ENCODE results near the gene NALCN.

The NALCN gene

DNA sequence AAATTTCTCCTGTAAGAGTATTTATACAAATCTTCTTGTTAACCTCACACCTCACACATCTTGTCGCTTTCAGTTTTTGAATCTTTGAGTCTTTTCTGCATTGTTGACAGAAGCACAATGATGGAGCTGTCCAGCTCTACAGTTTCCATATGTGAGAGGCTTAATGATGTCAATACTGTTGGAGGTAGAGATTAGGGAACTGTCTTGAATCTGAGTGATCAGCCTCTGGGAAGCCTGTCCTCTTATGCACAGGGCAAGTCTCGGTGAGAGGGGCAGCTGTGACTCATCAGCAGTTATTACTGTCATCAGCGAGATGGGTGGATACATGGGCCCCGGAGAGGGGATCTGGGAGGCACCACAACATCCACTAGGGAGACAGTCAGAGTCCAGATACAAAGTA lies 31.5 kb upstream of the NALCN start:
- Histone ChIP-seq H3K9me3 (ENCODE audit: control insufficient read depth, insufficient read depth, low read depth, low read length) (no peaks in the 10 kb centered on the region), H3K4me3 (ENCODE audit: low read depth, low read length) (no peak overlapping the region), H3K36me3 (ENCODE audit: control insufficient read depth in 2 of 2, insufficient read depth in 1 of 2, low read length in 2 of 2) (no peaks in the 10 kb centered on the region), H3K4me1 (ENCODE audit: control insufficient read depth, insufficient read depth, low read length) (no peaks in the 10 kb centered on the region), H3K27ac (ENCODE audit: extremely low read depth, low read depth, low read length) (no peak overlapping the region)
- POLR2A ChIA-PET = no interaction called here
- CTCF ChIA-PET = no interaction called here
- no peak for TF ChIP-seq ZNF830 (tag by site-specific recombination; IDR thresholded peaks at IDR 0.05; ENCODE audit: low read depth)
- TF ChIP-seq, protein P1, sequence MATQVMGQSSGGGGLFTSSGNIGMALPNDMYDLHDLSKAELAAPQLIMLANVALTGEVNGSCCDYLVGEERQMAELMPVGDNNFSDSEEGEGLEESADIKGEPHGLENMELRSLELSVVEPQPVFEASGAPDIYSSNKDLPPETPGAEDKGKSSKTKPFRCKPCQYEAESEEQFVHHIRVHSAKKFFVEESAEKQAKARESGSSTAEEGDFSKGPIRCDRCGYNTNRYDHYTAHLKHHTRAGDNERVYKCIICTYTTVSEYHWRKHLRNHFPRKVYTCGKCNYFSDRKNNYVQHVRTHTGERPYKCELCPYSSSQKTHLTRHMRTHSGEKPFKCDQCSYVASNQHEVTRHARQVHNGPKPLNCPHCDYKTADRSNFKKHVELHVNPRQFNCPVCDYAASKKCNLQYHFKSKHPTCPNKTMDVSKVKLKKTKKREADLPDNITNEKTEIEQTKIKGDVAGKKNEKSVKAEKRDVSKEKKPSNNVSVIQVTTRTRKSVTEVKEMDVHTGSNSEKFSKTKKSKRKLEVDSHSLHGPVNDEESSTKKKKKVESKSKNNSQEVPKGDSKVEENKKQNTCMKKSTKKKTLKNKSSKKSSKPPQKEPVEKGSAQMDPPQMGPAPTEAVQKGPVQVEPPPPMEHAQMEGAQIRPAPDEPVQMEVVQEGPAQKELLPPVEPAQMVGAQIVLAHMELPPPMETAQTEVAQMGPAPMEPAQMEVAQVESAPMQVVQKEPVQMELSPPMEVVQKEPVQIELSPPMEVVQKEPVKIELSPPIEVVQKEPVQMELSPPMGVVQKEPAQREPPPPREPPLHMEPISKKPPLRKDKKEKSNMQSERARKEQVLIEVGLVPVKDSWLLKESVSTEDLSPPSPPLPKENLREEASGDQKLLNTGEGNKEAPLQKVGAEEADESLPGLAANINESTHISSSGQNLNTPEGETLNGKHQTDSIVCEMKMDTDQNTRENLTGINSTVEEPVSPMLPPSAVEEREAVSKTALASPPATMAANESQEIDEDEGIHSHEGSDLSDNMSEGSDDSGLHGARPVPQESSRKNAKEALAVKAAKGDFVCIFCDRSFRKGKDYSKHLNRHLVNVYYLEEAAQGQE (tag by site-specific recombination; IDR thresholded peaks at IDR 0.05) = peak; percentile 86

DNA sequence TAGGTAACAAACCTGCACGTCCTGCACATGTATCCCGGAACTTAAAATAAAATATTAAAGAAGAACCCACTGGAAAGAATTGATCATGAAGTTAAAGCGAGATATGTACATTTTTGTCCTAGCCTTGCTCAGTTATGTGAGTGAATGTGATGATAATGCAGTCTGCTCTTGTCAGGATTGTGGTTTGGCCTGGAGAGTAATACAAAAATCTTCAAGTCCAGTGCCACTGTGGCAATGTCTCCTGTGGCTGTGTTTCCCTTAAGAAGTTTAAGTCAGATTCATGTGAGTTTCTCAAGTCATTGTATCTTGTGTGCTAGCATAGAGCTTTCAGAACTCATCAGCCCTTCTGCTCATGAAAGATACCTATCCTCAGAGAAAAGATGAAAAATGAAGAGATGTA lies 18.2 kb upstream of the NALCN start:
- H3K36me3 ChIP-seq (ENCODE audit: control insufficient read depth in 2 of 2, insufficient read depth in 1 of 2, low read length in 2 of 2) = no peaks in the 10 kb centered on the region
- no peak overlapping the region for H3K27ac ChIP-seq (ENCODE audit: extremely low read depth, low read depth, low read length)
- H3K4me3 ChIP-seq (ENCODE audit: low read depth, low read length) = no peak overlapping the region
- no peaks in the 10 kb centered on the region for H3K4me1 ChIP-seq (ENCODE audit: control insufficient read depth, insufficient read depth, low read length)
- no peaks in the 10 kb centered on the region for H3K9me3 ChIP-seq (ENCODE audit: control insufficient read depth, insufficient read depth, low read depth, low read length)
- ChIA-PET CTCF (no interaction called here), POLR2A (no interaction called here)
- TF ChIP-seq ZNF473 (tag by site-specific recombination; IDR thresholded peaks at IDR 0.05) (no peak), ZNF2 (tag by site-specific recombination; IDR thresholded peaks at IDR 0.05) (no peak), ZNF544 (tag by site-specific recombination; IDR thresholded peaks at IDR 0.05) (no peak), KLF10 (tag by site-specific recombination; IDR thresholded peaks at IDR 0.05) (no peak), ZBTB8A (tag by site-specific recombination; IDR thresholded peaks at IDR 0.05) (no peak), ZNF221 (tag by site-specific recombination; IDR thresholded peaks at IDR 0.05; ENCODE audit: borderline replicate concordance) (no peak), ZNF585B (tag by site-specific recombination; IDR thresholded peaks at IDR 0.05) (no peak), ZBTB20 (tag by site-specific recombination; IDR thresholded peaks at IDR 0.05) (no peak), ZNF600 (tag by site-specific recombination; IDR thresholded peaks at IDR 0.05) (no peak), ZFP3 (tag by site-specific recombination; IDR thresholded peaks at IDR 0.05; ENCODE audit: low read depth) (no peak), OSR2 (tag by site-specific recombination; IDR thresholded peaks at IDR 0.05) (no peak), ZFHX2 (tag by site-specific recombination; conservative IDR thresholded peaks at IDR 0.05) (no peak)
- TF ChIP-seq, protein P2, sequence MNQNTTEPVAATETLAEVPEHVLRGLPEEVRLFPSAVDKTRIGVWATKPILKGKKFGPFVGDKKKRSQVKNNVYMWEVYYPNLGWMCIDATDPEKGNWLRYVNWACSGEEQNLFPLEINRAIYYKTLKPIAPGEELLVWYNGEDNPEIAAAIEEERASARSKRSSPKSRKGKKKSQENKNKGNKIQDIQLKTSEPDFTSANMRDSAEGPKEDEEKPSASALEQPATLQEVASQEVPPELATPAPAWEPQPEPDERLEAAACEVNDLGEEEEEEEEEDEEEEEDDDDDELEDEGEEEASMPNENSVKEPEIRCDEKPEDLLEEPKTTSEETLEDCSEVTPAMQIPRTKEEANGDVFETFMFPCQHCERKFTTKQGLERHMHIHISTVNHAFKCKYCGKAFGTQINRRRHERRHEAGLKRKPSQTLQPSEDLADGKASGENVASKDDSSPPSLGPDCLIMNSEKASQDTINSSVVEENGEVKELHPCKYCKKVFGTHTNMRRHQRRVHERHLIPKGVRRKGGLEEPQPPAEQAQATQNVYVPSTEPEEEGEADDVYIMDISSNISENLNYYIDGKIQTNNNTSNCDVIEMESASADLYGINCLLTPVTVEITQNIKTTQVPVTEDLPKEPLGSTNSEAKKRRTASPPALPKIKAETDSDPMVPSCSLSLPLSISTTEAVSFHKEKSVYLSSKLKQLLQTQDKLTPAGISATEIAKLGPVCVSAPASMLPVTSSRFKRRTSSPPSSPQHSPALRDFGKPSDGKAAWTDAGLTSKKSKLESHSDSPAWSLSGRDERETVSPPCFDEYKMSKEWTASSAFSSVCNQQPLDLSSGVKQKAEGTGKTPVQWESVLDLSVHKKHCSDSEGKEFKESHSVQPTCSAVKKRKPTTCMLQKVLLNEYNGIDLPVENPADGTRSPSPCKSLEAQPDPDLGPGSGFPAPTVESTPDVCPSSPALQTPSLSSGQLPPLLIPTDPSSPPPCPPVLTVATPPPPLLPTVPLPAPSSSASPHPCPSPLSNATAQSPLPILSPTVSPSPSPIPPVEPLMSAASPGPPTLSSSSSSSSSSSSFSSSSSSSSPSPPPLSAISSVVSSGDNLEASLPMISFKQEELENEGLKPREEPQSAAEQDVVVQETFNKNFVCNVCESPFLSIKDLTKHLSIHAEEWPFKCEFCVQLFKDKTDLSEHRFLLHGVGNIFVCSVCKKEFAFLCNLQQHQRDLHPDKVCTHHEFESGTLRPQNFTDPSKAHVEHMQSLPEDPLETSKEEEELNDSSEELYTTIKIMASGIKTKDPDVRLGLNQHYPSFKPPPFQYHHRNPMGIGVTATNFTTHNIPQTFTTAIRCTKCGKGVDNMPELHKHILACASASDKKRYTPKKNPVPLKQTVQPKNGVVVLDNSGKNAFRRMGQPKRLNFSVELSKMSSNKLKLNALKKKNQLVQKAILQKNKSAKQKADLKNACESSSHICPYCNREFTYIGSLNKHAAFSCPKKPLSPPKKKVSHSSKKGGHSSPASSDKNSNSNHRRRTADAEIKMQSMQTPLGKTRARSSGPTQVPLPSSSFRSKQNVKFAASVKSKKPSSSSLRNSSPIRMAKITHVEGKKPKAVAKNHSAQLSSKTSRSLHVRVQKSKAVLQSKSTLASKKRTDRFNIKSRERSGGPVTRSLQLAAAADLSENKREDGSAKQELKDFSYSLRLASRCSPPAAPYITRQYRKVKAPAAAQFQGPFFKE (tag by site-specific recombination; IDR thresholded peaks at IDR 0.05; ENCODE audit: borderline replicate concordance) = no peak
- TF ChIP-seq, protein P3, sequence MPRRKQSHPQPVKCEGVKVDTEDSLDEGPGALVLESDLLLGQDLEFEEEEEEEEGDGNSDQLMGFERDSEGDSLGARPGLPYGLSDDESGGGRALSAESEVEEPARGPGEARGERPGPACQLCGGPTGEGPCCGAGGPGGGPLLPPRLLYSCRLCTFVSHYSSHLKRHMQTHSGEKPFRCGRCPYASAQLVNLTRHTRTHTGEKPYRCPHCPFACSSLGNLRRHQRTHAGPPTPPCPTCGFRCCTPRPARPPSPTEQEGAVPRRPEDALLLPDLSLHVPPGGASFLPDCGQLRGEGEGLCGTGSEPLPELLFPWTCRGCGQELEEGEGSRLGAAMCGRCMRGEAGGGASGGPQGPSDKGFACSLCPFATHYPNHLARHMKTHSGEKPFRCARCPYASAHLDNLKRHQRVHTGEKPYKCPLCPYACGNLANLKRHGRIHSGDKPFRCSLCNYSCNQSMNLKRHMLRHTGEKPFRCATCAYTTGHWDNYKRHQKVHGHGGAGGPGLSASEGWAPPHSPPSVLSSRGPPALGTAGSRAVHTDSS (tag by site-specific recombination; IDR thresholded peaks at IDR 0.05) = no peak
- TF ChIP-seq, protein P4, sequence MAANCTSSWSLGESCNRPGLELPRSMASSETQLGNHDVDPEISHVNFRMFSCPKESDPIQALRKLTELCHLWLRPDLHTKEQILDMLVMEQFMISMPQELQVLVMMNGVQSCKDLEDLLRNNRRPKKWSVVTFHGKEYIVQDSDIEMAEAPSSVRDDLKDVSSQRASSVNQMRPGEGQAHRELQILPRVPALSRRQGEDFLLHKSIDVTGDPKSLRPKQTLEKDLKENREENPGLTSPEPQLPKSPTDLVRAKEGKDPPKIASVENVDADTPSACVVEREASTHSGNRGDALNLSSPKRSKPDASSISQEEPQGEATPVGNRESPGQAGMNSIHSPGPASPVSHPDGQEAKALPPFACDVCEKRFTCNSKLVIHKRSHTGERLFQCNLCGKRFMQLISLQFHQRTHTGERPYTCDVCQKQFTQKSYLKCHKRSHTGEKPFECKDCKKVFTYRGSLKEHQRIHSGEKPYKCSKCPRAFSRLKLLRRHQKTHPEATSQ (tag by site-specific recombination; IDR thresholded peaks at IDR 0.05) = no peak
- TF ChIP-seq, protein P5, sequence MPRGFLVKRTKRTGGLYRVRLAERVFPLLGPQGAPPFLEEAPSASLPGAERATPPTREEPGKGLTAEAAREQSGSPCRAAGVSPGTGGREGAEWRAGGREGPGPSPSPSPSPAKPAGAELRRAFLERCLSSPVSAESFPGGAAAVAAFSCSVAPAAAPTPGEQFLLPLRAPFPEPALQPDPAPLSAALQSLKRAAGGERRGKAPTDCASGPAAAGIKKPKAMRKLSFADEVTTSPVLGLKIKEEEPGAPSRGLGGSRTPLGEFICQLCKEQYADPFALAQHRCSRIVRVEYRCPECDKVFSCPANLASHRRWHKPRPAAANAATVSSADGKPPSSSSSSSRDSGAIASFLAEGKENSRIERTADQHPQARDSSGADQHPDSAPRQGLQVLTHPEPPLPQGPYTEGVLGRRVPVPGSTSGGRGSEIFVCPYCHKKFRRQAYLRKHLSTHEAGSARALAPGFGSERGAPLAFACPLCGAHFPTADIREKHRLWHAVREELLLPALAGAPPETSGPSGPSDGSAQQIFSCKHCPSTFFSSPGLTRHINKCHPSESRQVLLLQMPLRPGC (tag by site-specific recombination; IDR thresholded peaks at IDR 0.05) = no peak
- TF ChIP-seq, protein P6, sequence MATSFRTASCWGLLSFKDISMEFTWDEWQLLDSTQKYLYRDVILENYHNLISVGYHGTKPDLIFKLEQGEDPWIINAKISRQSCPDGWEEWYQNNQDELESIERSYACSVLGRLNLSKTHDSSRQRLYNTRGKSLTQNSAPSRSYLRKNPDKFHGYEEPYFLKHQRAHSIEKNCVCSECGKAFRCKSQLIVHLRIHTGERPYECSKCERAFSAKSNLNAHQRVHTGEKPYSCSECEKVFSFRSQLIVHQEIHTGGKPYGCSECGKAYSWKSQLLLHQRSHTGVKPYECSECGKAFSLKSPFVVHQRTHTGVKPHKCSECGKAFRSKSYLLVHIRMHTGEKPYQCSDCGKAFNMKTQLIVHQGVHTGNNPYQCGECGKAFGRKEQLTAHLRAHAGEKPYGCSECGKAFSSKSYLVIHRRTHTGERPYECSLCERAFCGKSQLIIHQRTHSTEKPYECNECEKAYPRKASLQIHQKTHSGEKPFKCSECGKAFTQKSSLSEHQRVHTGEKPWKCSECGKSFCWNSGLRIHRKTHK (tag by site-specific recombination; IDR thresholded peaks at IDR 0.05) = no peak

Measured in HEK293 (cell line).